Pancreas (tissue), 10 donors: ENCODE results near the gene ZNF536. TPM values are rescaled to one million over a fixed set of nuclear protein-coding genes. Genes with fewer than 3 reads are reported as not detected.

Experiments
- ATAC-seq, 4 donors: fragments of 200-7000 bp; cut with Tn5 transposase; one replicate each; pipeline versions ENCODE4 v1.8.0 to v1.9.1; 2020; ENCODE audit warnings: mild to moderate bottlenecking in 4 of 4, moderate library complexity in 4 of 4
- DNase-seq, 6 donors: peaks; one replicate each; pipeline ENCODE4 v3.0.0-alpha.2; 2020
- FAIRE-seq: peaks from 2 replicates; lab custom pipeline; 2012; peaks lifted over from hg19 to GRCh38; lab: Jason Lieb, UNC
- H3K27ac ChIP-seq, 4 donors: fragments of 200-600 bp; sonication (generic); 1 replicate in 3 of 4; 2 replicates in 1 of 4; pipeline versions ENCODE4 v1.5.0 to v1.8.0; 2020
- H3K27me3 ChIP-seq, 4 donors: fragments of 200-600 bp; one replicate each; pipeline ENCODE4 v1.8.0; 2021
- H3K36me3 ChIP-seq, 3 donors: fragments of 200-600 bp; sonication (generic) in 1 of 3; one replicate each; pipeline versions ENCODE4 v1.5.0 to v1.8.0; 2020 to 2021
- H3K4me1 ChIP-seq, 3 donors: fragments of 200-600 bp; one replicate each; pipeline ENCODE4 v1.8.0; 2021
- H3K4me3 ChIP-seq, 4 donors: fragments of 200-600 bp; sonication (generic) in 2 of 4; one replicate each; pipeline versions ENCODE4 v1.5.0 to v1.8.0; 2020 to 2021
- H3K9me3 ChIP-seq, 4 donors: fragments of 200-600 bp; one replicate each; pipeline ENCODE4 v1.8.0; 2021
- WGBS, 2 donors: extraction: QIAGEN DNeasy Blood & Tissue Kit; methylation state at CpG; one replicate each; pipeline ENCODE4 v1.1.7; 2013; 5-methylcytosine and 5-hydroxymethylcytosine counted together
- intact Hi-C, 3 donors: fragments of 100-400 bp; cut with DNase I; formaldehyde crosslinking; loops; one replicate each; pipeline versions ENCODE4 v1.11.1 to v1.14.2; 2022
- polyA plus RNA-seq, 2 donors: library from polyadenylated mRNA; stranded (reverse); fragments of 200-250 nt; gene quantifications; one replicate each; pipeline ENCODE4 v1.2.3, GENCODE V29; 2013
- total RNA-seq, 6 donors: library from RNA; stranded (reverse); fragmentation: NEBNext Ultra II Directional in 4 of 6; extraction: Animal tissue kit (Norgen Biotek cat#: 25700) in 4 of 6; gene quantifications; one replicate each; pipeline versions ENCODE4 v1.2.1 to v1.2.4, GENCODE V29; 2021 to 2023
- TF ChIP-seq, protein P1 (sequence below), 4 donors: fragments of 200-600 bp; sonication (generic) in 3 of 4; IDR thresholded peaks; one replicate each; pipeline versions ENCODE4 v1.5.0 to v1.8.0; 2021; ENCODE audit warnings: antibody characterized with exemption in 4 of 4
- donor health status: healthy with polysubstance abuse.
- donor health status: DM: no; HTN: no; CAD: no; lungs with moderate emphysema.
- donor health status: DM: no; HTN: no; CAD: no.
- donor health status: control.
- donor health status: control.
- donor health status: Bipolar disorder and iron deficiency.
- donor health status: DM: yes; HTN: yes; CAD: no.
- donor health status: DM: no; HTN: no; CAD: no.
- donor health status: DM: no; HTN: no; CAD: no.
- donor health status: DM: yes; HTN: yes; CAD: no.

The ZNF536 gene
- total and polyA plus RNA-seq, 8 donors = 0.06 to 1.7 (median 0.13) TPM

DNA sequence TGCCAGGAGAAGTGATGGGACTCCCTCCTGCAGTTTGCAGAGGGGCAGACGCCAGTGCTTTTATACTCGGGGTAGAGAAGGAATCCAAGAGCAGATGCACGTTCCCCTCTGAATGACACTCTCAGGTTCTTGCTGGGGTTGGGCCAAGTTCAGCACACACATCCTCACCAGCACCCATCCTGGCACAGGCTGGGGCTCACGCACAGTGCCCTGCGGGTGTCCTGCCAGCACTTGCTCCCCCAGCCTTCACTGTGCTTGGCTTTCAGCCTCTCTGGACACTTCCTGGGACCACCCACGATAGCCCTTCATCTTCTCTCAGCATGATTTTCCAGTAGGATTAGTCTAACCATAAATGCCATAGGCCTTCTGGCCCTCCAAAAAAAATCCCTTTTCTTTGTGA is 158.6 kb downstream of the ZNF536 start:
- no peak for DNase-seq
- Histone ChIP-seq H3K36me3 (no peaks in the 10 kb centered on the region), H3K4me1 (no peaks in the 10 kb centered on the region), H3K27me3 (peaks cover 0 to 4% (median 0%) of the 10 kb centered on the region in 4 donors), H3K4me3 (no peak overlapping the region), H3K27ac (no peak overlapping the region), H3K9me3 (no peaks in the 10 kb centered on the region)
- intact Hi-C loops = no loop called here
- ATAC-seq = no peak
- 55 to 69% methylated on average over 6 of the region's 6 CpGs for WGBS, 2 donors
- no peak for FAIRE-seq
- TF ChIP-seq, protein P1, sequence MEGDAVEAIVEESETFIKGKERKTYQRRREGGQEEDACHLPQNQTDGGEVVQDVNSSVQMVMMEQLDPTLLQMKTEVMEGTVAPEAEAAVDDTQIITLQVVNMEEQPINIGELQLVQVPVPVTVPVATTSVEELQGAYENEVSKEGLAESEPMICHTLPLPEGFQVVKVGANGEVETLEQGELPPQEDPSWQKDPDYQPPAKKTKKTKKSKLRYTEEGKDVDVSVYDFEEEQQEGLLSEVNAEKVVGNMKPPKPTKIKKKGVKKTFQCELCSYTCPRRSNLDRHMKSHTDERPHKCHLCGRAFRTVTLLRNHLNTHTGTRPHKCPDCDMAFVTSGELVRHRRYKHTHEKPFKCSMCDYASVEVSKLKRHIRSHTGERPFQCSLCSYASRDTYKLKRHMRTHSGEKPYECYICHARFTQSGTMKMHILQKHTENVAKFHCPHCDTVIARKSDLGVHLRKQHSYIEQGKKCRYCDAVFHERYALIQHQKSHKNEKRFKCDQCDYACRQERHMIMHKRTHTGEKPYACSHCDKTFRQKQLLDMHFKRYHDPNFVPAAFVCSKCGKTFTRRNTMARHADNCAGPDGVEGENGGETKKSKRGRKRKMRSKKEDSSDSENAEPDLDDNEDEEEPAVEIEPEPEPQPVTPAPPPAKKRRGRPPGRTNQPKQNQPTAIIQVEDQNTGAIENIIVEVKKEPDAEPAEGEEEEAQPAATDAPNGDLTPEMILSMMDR (IDR thresholded peaks at IDR 0.05) = no peak

DNA sequence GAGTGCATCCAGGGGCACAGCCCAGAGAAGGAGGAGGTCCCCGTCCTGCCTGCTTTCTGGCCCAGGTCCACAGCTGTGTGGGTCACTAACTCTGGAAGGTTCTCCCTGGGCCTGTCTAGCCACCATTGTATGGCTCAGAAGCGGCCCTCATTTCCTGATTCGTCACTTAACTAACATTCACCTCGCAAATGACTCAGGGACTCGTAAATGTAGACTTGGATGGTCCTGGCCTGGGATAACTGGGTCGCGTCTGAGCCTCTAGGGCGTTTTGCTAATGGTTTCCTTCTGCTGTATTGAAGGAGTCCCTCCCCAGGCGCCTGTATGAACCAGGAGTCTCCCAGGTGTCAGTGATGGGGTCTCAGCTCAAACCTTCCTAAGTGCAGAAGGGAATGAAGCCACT is 162.8 kb downstream of the ZNF536 start:
- 62 to 76% methylated on average over 9 of the region's 9 CpGs for WGBS, 2 donors
- TF ChIP-seq, protein P1 (IDR thresholded peaks at IDR 0.05) = no peak
- Histone ChIP-seq H3K36me3 (no peaks in the 10 kb centered on the region), H3K4me3 (no peak overlapping the region), H3K9me3 (no peaks in the 10 kb centered on the region), H3K27me3 (no peaks in the 10 kb centered on the region), H3K27ac (no peak overlapping the region), H3K4me1 (no peaks in the 10 kb centered on the region)
- DNase-seq = no peak
- ATAC-seq = no peak
- intact Hi-C loops = no loop called here
- FAIRE-seq = no peak

DNA sequence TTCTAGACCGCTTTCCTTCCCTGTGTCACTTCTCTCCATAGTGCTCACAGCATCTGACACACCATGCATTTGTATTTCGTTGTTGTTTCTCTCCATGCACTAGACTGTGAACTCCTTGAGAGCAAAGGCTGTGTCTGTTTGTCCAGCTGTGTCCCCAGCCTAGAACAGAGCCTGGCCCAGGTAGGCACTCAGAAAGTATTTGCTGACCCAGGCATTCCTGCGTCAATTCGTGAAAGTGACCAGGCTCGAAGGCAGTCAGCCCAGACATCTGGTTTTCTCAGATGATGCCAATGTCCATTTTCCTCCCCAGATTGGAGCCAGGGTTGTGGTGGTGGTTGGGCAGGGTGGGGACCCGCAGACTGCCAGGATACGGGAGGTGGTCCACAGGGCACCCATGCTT is 164.8 kb downstream of the ZNF536 start:
- FAIRE-seq (no peak), DNase-seq (no peak), ATAC-seq (no peak)
- Histone ChIP-seq H3K36me3 (no peaks in the 10 kb centered on the region), H3K9me3 (no peaks in the 10 kb centered on the region), H3K4me1 (no peaks in the 10 kb centered on the region), H3K27me3 (no peaks in the 10 kb centered on the region), H3K4me3 (no peak overlapping the region), H3K27ac (no peak overlapping the region)
- 67 to 75% methylated on average over 7 of the region's 7 CpGs for WGBS, 2 donors
- intact Hi-C loops = no loop called here
- TF ChIP-seq, protein P1 (IDR thresholded peaks at IDR 0.05) = no peak

DNA sequence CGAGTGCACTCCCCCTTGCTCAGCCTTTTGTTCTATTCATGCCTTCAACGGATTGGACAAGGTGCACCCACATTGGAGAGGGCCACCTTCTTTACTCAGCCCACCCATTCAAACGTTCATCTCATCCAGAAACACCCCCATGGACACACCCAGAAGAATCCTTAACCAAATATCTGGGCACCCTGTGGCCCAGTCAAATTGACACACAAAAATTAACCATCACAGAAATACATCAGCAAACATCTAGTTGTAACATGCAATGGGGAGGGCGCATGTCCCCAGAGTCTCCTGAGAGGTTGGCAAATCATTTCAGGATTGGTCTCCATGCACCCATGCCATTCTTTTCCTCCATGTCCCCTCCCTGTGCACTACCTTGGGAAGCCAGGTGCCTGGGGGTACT is 167.1 kb downstream of the ZNF536 start:
- Histone ChIP-seq H3K27me3 (no peaks in the 10 kb centered on the region), H3K27ac (no peak overlapping the region), H3K4me3 (no peak overlapping the region), H3K9me3 (no peaks in the 10 kb centered on the region), H3K4me1 (no peaks in the 10 kb centered on the region), H3K36me3 (no peaks in the 10 kb centered on the region)
- WGBS, 2 donors = 57 to 58% methylated on average over 4 of the region's 4 CpGs
- intact Hi-C loops = no loop called here
- DNase-seq (no peak), FAIRE-seq (no peak), ATAC-seq (no peak)
- TF ChIP-seq, protein P1 (IDR thresholded peaks at IDR 0.05) = no peak

DNA sequence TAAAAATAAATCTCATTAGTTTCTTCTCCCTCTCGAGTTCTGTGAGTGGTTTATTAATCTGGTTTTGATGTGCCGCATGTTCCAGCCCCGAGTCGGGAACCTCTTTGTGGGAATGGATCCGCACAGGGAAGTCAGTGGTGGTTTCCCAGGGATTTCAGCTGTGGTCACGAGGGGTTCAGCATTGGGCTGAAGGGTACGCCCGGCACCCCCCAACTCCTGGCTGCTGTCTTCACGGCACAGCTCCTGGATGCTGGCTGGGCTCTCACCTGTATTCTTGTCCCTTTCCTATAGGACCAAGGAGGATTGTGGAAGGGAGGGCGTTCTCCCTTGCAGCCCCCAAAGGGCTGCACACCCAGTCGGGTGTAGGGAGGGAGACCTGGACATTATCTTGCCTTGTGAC is 167.8 kb downstream of the ZNF536 start:
- no peak for FAIRE-seq
- 72 to 84% methylated on average over 11 of the region's 11 CpGs for WGBS, 2 donors
- ATAC-seq = no peak
- Histone ChIP-seq H3K27me3 (no peaks in the 10 kb centered on the region), H3K4me1 (no peaks in the 10 kb centered on the region), H3K27ac (no peak overlapping the region), H3K4me3 (no peak overlapping the region), H3K9me3 (no peaks in the 10 kb centered on the region), H3K36me3 (no peaks in the 10 kb centered on the region)
- TF ChIP-seq, protein P1 (IDR thresholded peaks at IDR 0.05) = no peak
- intact Hi-C loops = no loop called here
- no peak for DNase-seq
